ENCODE data around the gene FLT1.
A peak's percentile ranks its signal among the peaks of the same experiment; 100 is the strongest.

FLT1 gene

DNA sequence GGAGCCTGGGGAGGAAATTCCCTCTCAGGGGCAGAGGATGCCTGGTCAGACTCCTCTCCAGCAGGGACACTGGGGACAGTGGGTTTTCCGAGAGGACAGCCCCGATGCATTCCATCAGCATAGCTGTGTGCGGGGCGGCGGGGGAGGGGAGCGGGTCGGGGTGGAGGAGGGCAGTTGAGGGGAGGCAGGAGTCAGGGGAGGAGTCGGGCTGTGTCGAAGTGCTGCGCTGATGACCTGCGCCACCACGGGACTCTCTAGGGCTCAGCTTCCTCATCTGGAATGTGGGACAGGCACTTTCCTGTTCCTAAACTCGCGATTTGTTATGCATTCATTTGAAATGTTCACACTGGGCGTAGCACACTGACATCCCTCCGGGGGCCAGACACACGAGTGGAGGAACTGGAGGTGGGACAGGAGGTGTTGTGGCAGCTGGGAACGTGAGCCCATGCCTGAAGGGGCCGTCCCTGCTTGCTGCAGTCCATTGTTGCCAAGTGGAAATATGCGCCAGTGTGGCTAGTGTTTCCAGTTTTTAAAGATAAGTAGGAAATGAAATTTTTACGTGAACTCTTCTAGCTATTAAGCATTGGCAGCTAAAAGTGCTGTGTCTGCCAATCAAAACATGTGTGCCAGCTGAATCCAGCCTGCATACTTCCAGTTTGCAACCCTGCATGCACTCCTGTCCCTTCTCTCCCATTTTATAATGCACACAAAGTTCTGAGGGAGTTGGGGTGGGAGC, 43.3 kb downstream of the FLT1 start:
- DNase-seq (ENCODE audit: low read depth) = no peak
- TF ChIP-seq, protein P1, sequence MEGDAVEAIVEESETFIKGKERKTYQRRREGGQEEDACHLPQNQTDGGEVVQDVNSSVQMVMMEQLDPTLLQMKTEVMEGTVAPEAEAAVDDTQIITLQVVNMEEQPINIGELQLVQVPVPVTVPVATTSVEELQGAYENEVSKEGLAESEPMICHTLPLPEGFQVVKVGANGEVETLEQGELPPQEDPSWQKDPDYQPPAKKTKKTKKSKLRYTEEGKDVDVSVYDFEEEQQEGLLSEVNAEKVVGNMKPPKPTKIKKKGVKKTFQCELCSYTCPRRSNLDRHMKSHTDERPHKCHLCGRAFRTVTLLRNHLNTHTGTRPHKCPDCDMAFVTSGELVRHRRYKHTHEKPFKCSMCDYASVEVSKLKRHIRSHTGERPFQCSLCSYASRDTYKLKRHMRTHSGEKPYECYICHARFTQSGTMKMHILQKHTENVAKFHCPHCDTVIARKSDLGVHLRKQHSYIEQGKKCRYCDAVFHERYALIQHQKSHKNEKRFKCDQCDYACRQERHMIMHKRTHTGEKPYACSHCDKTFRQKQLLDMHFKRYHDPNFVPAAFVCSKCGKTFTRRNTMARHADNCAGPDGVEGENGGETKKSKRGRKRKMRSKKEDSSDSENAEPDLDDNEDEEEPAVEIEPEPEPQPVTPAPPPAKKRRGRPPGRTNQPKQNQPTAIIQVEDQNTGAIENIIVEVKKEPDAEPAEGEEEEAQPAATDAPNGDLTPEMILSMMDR (conservative IDR thresholded peaks at IDR 0.05; ENCODE audit: low read depth, low read length) = no peak
- H3K4me3 ChIP-seq (ENCODE audit: low read length) = no peak overlapping the region

DNA sequence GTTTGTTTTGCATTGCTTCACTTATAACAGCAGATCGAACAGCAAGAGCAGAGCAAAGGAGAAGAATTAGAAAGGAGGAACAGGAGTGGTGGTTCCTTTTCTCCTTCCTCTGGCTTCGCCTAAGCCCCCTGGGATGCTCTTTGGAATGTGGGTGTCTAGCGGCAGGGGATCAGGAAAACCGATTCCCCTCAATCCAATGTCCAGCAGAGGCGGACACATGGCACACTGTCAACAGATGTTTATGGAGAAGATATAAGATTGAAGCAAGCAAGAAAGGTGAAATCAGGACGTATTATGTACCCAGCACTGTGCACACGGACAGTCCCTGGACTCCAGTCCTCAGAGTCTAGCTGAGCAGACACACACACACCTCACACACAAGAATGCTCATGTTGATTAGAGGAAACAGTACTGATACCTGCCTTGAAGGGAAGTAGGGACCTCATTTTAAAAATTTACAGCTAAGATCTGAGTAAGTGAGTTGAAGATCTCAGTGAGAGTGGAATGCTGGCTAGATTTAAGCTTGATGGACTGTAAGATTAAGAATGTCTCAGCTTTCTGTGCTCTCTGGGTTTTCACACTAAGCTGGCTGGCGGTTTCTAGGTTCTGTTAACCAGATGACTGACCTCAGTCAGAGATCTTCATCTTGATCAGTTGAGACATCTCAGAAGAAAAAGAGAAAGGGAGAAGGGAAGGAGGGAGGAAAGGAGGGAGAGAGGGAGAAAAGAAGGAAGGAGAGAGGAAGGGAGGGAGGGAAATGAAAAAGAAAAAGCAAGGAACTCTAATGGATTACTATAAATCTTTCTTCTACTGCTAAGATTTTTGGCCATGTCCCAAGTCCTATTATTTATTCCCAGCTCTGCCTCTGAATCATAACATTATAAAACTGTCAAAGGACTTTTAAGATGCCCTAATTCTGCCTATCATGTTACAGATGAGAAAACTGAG, 44.8 kb downstream of the FLT1 start:
- no peak overlapping the region for H3K4me3 ChIP-seq (ENCODE audit: low read length)
- TF ChIP-seq, protein P1 (conservative IDR thresholded peaks at IDR 0.05; ENCODE audit: low read depth, low read length) = no peak
- DNase-seq (ENCODE audit: low read depth) = peak; percentile 32

DNA sequence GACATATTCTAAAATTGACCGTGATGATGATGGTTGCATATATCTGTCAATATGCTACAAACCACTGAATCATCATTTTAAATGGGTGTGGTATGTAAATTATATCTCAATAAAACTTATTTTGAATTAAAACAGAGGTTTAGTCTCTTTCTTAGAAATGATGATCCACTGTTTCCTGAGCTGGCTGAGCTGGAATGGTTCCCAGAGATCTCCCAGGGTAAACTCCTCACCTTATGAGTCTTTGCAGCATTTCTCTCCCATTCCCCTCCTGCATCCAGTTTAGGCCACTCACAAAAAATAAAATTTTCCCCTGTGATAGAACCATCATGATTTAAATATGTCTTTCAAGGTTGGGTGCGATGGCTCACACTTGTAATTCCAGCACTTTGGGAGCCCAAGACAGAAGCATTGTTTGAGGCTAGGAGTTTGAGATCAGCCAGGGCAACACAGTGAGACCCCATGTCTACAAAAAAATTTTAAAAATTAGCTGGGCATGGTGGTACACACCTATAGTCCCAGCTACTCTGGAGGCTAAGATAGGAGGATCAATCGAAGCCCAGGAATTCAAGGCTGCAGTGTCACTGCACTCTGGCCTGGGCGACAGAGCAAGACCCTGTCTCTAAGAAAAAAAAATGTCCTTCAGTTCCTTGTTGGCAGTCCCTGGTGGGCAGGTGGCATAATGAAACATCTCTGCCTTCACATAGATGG, 46.1 kb downstream of the FLT1 start:
- DNase-seq (ENCODE audit: low read depth) = no peak
- no peak overlapping the region for H3K4me3 ChIP-seq (ENCODE audit: low read length)
- TF ChIP-seq, protein P1 (conservative IDR thresholded peaks at IDR 0.05; ENCODE audit: low read depth, low read length) = no peak

GRCh38 chr13:28447989-28448388, 46.9 kb downstream of the FLT1 start:
- TF ChIP-seq, protein P1 (conservative IDR thresholded peaks at IDR 0.05; ENCODE audit: low read depth, low read length) = no peak
- no peak overlapping the region for H3K4me3 ChIP-seq (ENCODE audit: low read length)
- DNase-seq (ENCODE audit: low read depth) = no peak

DNA sequence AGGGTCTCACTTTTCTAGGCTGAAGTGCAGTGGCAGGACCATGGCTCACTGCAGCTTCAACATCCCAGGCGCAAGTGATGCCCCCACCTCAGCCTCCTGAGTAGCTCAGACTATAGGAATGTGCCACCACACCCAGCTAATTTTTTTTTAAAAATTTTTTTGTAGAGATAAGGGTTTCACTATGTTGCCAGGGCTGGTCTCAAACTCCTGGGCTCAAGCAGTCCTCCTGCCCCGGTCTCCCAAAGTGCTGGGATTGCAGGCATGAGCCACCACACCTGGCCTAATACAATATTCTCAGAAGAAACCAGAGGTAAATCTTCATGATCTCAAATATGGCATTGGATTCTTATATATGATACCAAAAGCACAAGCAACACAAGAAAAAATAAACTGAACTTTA, 47.7 kb downstream of the FLT1 start:
- DNase-seq (ENCODE audit: low read depth) = no peak
- no peak overlapping the region for H3K4me3 ChIP-seq (ENCODE audit: low read length)
- TF ChIP-seq, protein P1 (conservative IDR thresholded peaks at IDR 0.05; ENCODE audit: low read depth, low read length) = no peak

GRCh38 chr13:28442839-28443238, 52.1 kb downstream of the FLT1 start:
- DNase-seq (ENCODE audit: low read depth) = no peak
- no peak overlapping the region for H3K4me3 ChIP-seq (ENCODE audit: low read length)
- TF ChIP-seq, protein P1 (conservative IDR thresholded peaks at IDR 0.05; ENCODE audit: low read depth, low read length) = no peak
